Skeletal muscle satellite cell (primary cell): Measurements from ENCODE around the gene PPRC1.

Experiments
- H3K27me3 ChIP-seq: 2 replicates; pipeline ENCODE4 v1.7.0; 2013; ENCODE audit warnings: low read length; ENCODE audit not compliant: control insufficient read depth, insufficient read depth
- H3K36me3 ChIP-seq: 2 replicates; pipeline ENCODE4 v1.7.0; 2013; ENCODE audit warnings: mild to moderate bottlenecking, control low read depth, low read length; ENCODE audit not compliant: insufficient read depth
- H3K4me1 ChIP-seq: 2 replicates; pipeline ENCODE4 v1.7.0; 2013; ENCODE audit warnings: low read length; ENCODE audit not compliant: control insufficient read depth, insufficient read depth
- H3K4me2 ChIP-seq: 2 replicates; pipeline ENCODE4 v1.7.0; 2013; ENCODE audit warnings: mild to moderate bottlenecking, low read length
- H3K4me3 ChIP-seq: 2 replicates; pipeline ENCODE4 v1.7.0; 2013; ENCODE audit warnings: low read length
- H3K9ac ChIP-seq: 2 replicates; pipeline ENCODE4 v1.7.0; 2013; ENCODE audit warnings: mild to moderate bottlenecking, low read depth, low read length, moderate library complexity
- H3K9me3 ChIP-seq: replicated peaks from 2 replicates; pipeline ENCODE4 v1.7.0; 2013; ENCODE audit warnings: mild to moderate bottlenecking, control low read depth, low read length

Gene PPRC1

GRCh38 chr10:102153093-102153620, 20.3 kb downstream of the PPRC1 start:
- H3K9me3 ChIP-seq, result no peaks in the 10 kb centered on the region
- H3K9ac ChIP-seq, result peak overlapping the region; percentile 95
- H3K27me3 ChIP-seq, result no peaks in the 10 kb centered on the region
- H3K36me3 ChIP-seq, result peaks cover 46% of the 10 kb centered on the region
- peak overlapping the region; percentile 96 for H3K4me2 ChIP-seq
- H3K4me1 ChIP-seq, result peaks cover 16% of the 10 kb centered on the region
- H3K4me3 ChIP-seq, result peak overlapping the region; percentile 94

- no peaks in the 10 kb centered on the region for H3K27me3 ChIP-seq
- H3K4me3 ChIP-seq, result no peak overlapping the region
- H3K36me3 ChIP-seq, result peaks cover 47% of the 10 kb centered on the region
- peaks cover 21% of the 10 kb centered on the region for H3K4me1 ChIP-seq
- no peak overlapping the region for H3K4me2 ChIP-seq
- H3K9me3 ChIP-seq, result no peaks in the 10 kb centered on the region
- no peak overlapping the region for H3K9ac ChIP-seq
These were observed 21.8 kb downstream of the PPRC1 start for GRCh38 chr10:102154466-102155116.

- no peak overlapping the region for H3K9ac ChIP-seq
- H3K9me3 ChIP-seq, result no peaks in the 10 kb centered on the region
- no peak overlapping the region for H3K4me2 ChIP-seq
- peaks cover 10% of the 10 kb centered on the region for H3K4me1 ChIP-seq
- H3K27me3 ChIP-seq, result no peaks in the 10 kb centered on the region
- H3K36me3 ChIP-seq, result peaks cover 63% of the 10 kb centered on the region
- no peak overlapping the region for H3K4me3 ChIP-seq
These were observed 24.4 kb downstream of the PPRC1 start for GRCh38 chr10:102157224-102157623.

GRCh38 chr10:102159051-102159597, 26.3 kb downstream of the PPRC1 start:
- H3K4me2 ChIP-seq, result no peak overlapping the region
- H3K9me3 ChIP-seq, result no peaks in the 10 kb centered on the region
- H3K4me3 ChIP-seq, result no peak overlapping the region
- peaks cover 81% of the 10 kb centered on the region for H3K36me3 ChIP-seq
- H3K27me3 ChIP-seq, result no peaks in the 10 kb centered on the region
- H3K4me1 ChIP-seq, result peaks cover 4% of the 10 kb centered on the region
- no peak overlapping the region for H3K9ac ChIP-seq

- no peaks in the 10 kb centered on the region for H3K27me3 ChIP-seq
- H3K4me3 ChIP-seq, result no peak overlapping the region
- H3K4me1 ChIP-seq, result peaks cover 4% of the 10 kb centered on the region
- H3K4me2 ChIP-seq, result no peak overlapping the region
- no peak overlapping the region for H3K9ac ChIP-seq
- peaks cover 75% of the 10 kb centered on the region for H3K36me3 ChIP-seq
- H3K9me3 ChIP-seq, result no peaks in the 10 kb centered on the region
These were observed 27.0 kb downstream of the PPRC1 start for GRCh38 chr10:102159831-102160230.

GRCh38 chr10:102163342-102163989, 30.6 kb downstream of the PPRC1 start:
- no peaks in the 10 kb centered on the region for H3K27me3 ChIP-seq
- no peak overlapping the region for H3K4me3 ChIP-seq
- H3K4me2 ChIP-seq, result no peak overlapping the region
- peaks cover 54% of the 10 kb centered on the region for H3K36me3 ChIP-seq
- H3K4me1 ChIP-seq, result peaks cover 4% of the 10 kb centered on the region
- no peak overlapping the region for H3K9ac ChIP-seq
- no peaks in the 10 kb centered on the region for H3K9me3 ChIP-seq

GRCh38 chr10:102167861-102168260, 35.0 kb downstream of the PPRC1 start:
- no peaks in the 10 kb centered on the region for H3K4me1 ChIP-seq
- H3K36me3 ChIP-seq, result peaks cover 12% of the 10 kb centered on the region

GRCh38 chr10:102170602-102171001, 37.8 kb downstream of the PPRC1 start:
- no peaks in the 10 kb centered on the region for H3K9me3 ChIP-seq
- H3K9ac ChIP-seq, result no peak overlapping the region
- H3K4me2 ChIP-seq, result no peak overlapping the region
- H3K4me1 ChIP-seq, result peaks cover 5% of the 10 kb centered on the region
- H3K4me3 ChIP-seq, result no peak overlapping the region
- no peaks in the 10 kb centered on the region for H3K36me3 ChIP-seq
- H3K27me3 ChIP-seq, result no peaks in the 10 kb centered on the region

More at GRCh38 chr10:102167861-102168260, 35.0 kb downstream of the PPRC1 start:
- Histone ChIP-seq H3K4me3 (no peak overlapping the region), H3K9ac (no peak overlapping the region), H3K4me2 (no peak overlapping the region), H3K9me3 (no peaks in the 10 kb centered on the region), H3K27me3 (no peaks in the 10 kb centered on the region)

- Histone ChIP-seq H3K4me1 (peaks cover 8% of the 10 kb centered on the region), H3K9me3 (no peaks in the 10 kb centered on the region), H3K36me3 (no peaks in the 10 kb centered on the region), H3K27me3 (no peaks in the 10 kb centered on the region), H3K9ac (no peak overlapping the region), H3K4me2 (no peak overlapping the region), H3K4me3 (no peak overlapping the region)
These were observed 39.4 kb downstream of the PPRC1 start for GRCh38 chr10:102172288-102172687.

GRCh38 chr10:102175415-102175814, 42.6 kb downstream of the PPRC1 start:
- Histone ChIP-seq H3K9me3 (no peaks in the 10 kb centered on the region), H3K4me3 (no peak overlapping the region), H3K36me3 (no peaks in the 10 kb centered on the region), H3K9ac (no peak overlapping the region), H3K4me2 (peak overlapping the region; percentile 15), H3K4me1 (peaks cover 8% of the 10 kb centered on the region), H3K27me3 (no peaks in the 10 kb centered on the region)

GRCh38 chr10:102184606-102185005, 51.8 kb downstream of the PPRC1 start:
- Histone ChIP-seq H3K9me3 (peaks cover 7% of the 10 kb centered on the region), H3K27me3 (peaks cover 4% of the 10 kb centered on the region), H3K9ac (no peak overlapping the region), H3K4me1 (no peaks in the 10 kb centered on the region), H3K36me3 (no peaks in the 10 kb centered on the region), H3K4me3 (no peak overlapping the region), H3K4me2 (no peak overlapping the region)
